ENCODE measurements around the gene RPS6KA3. TPM values are rescaled to one million over a fixed set of nuclear protein-coding genes. Genes with fewer than 3 reads are reported as not detected.

Gene RPS6KA3
- total RNA-seq, 1 experiment from 2014 or later, result 9.2 TPM

DNA sequence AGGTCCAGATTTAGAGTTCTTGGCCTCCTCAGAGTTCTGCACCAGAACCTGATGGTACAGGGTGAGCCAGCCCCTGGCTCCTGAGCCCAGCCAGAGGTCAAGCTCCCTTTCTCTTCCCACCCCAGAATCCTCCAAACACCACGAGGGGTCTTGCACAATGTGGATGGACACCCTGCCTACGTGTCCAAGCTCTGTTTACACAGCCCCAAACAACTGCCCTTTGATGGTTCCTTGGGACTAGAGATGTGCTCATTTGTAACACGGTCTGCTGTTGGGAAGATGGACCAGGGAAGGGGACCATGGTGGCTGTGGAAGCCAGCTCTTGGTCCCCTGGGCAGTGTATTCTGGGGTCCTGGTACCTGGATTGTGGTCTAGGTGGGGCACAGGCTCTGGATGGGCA, 40.0 kb upstream of the RPS6KA3 start:
- Histone ChIP-seq H3K23me2 (ENCODE audit: insufficient read length, low read depth, low read length, poor library complexity, severe bottlenecking) (no peaks in the 10 kb centered on the region), H4K8ac (replicated peaks; ENCODE audit: insufficient read length, low read depth, low read length) (no peak overlapping the region), H4K5ac (ENCODE audit: insufficient read length, low read depth, low read length) (no peak overlapping the region), H3K79me2 (ENCODE audit: insufficient read depth, low read length) (no peaks in the 10 kb centered on the region), H3K27me3 (ENCODE audit: insufficient read depth, low read length) (no peaks in the 10 kb centered on the region), H3K9me3 (ENCODE audit: control insufficient read depth, low read depth, low read length) (peaks cover 18% of the 10 kb centered on the region), H3K4me1 (ENCODE audit: insufficient read depth, low read length) (no peaks in the 10 kb centered on the region), H3T11ph (ENCODE audit: low read length) (no peak overlapping the region), H2AFZ (ENCODE audit: low read length) (no peak overlapping the region), H3K4me2 (ENCODE audit: insufficient read depth, insufficient read length, low read length) (no peak overlapping the region), H3K9ac (ENCODE audit: extremely low read depth, insufficient read length, low read length) (no peak overlapping the region), H4K91ac (ENCODE audit: insufficient read length, low read depth, low read length) (no peak overlapping the region), H2BK12ac (ENCODE audit: insufficient read length, low read depth, low read length) (no peak overlapping the region), H2BK20ac (ENCODE audit: low read depth, low read length, poor library complexity, severe bottlenecking) (no peak overlapping the region), H2BK15ac (ENCODE audit: low read depth, low read length) (no peak overlapping the region), H3K79me1 (ENCODE audit: insufficient read depth, low read depth, low read length, poor library complexity, severe bottlenecking) (no peaks in the 10 kb centered on the region), H3K56ac (ENCODE audit: insufficient read length, low read depth, low read length) (no peak overlapping the region), H3K4ac (ENCODE audit: low read depth, low read length) (no peak overlapping the region), H4K20me1 (ENCODE audit: control insufficient read depth, insufficient read depth, insufficient read length) (no peaks in the 10 kb centered on the region), H2BK5ac (ENCODE audit: insufficient read length, low read length) (no peak overlapping the region), H3K14ac (ENCODE audit: insufficient read depth, low read length) (no peak overlapping the region), H2AK5ac (ENCODE audit: insufficient read length, low read length) (no peak overlapping the region), H3K23ac (ENCODE audit: insufficient read length, low read depth, low read length) (no peak overlapping the region), H3K18ac (ENCODE audit: insufficient read length, low read depth, low read length) (no peak overlapping the region), H3K27ac (ENCODE audit: insufficient read length, low read depth, low read length) (no peak overlapping the region), H2BK120ac (ENCODE audit: low read depth, low read length, poor library complexity, severe bottlenecking) (no peak overlapping the region)
- H3K9me3 Mint-ChIP-seq, result peaks cover 51 to 70% of the 10 kb centered on the region in 2 experiments
- peaks cover 6% of the 10 kb centered on the region for H3K27me3 Mint-ChIP-seq (ENCODE audit: low read depth)
- no peak overlapping the region for H3K4me3 Mint-ChIP-seq
- no peak overlapping the region for H3K27ac Mint-ChIP-seq
- 0 out of 4 replicates have a peak, but pooled peaks cover 0 to 5% of the 10 kb centered on the region in 2 experiments for H3K4me1 Mint-ChIP-seq
- WGBS (ENCODE audit: extremely low coverage, insufficient read length, low lambda C conversion rate), result no CpG with 5 or more reads among the region's 3 CpGs
- H3K36me3 Mint-ChIP-seq (ENCODE audit: insufficient read depth in 1 of 3, low read depth in 3 of 3), result peaks cover 0 to 2% (median 0%) of the 10 kb centered on the region in 3 experiments; a peak in 1 of 7 replicates
- TF ChIP-seq, protein P1, sequence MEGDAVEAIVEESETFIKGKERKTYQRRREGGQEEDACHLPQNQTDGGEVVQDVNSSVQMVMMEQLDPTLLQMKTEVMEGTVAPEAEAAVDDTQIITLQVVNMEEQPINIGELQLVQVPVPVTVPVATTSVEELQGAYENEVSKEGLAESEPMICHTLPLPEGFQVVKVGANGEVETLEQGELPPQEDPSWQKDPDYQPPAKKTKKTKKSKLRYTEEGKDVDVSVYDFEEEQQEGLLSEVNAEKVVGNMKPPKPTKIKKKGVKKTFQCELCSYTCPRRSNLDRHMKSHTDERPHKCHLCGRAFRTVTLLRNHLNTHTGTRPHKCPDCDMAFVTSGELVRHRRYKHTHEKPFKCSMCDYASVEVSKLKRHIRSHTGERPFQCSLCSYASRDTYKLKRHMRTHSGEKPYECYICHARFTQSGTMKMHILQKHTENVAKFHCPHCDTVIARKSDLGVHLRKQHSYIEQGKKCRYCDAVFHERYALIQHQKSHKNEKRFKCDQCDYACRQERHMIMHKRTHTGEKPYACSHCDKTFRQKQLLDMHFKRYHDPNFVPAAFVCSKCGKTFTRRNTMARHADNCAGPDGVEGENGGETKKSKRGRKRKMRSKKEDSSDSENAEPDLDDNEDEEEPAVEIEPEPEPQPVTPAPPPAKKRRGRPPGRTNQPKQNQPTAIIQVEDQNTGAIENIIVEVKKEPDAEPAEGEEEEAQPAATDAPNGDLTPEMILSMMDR (conservative IDR thresholded peaks at IDR 0.05), result no peak
- DNase-seq, result no peak
